Nephron progenitor cell (in vitro differentiated cells): ENCODE results near the gene NUTM1.

Experiments
- DNase-seq: peaks from one replicate; pipeline ENCODE4 v3.0.0; 2021
- H3K27ac Mint-ChIP-seq: 2 replicates; pipeline ENCODE4 v1.8.0; 2021; ENCODE audit warnings: mild to moderate bottlenecking, moderate library complexity, mixed read lengths
- H3K27me3 Mint-ChIP-seq: 2 replicates; pipeline ENCODE4 v1.8.0; 2021; ENCODE audit warnings: mild to moderate bottlenecking, low read depth, mixed read lengths; ENCODE audit not compliant: poor library complexity
- H3K36me3 Mint-ChIP-seq: 2 replicates; pipeline ENCODE4 v1.8.0; 2021; ENCODE audit warnings: low read depth, mixed read lengths
- H3K4me1 Mint-ChIP-seq: 2 replicates; pipeline ENCODE4 v1.8.0; 2021; ENCODE audit warnings: mixed read lengths
- H3K4me3 Mint-ChIP-seq: 2 replicates; pipeline ENCODE4 v1.8.0; 2021; ENCODE audit warnings: mild to moderate bottlenecking, moderate library complexity, mixed read lengths
- H3K9me3 Mint-ChIP-seq: 2 replicates; pipeline ENCODE4 v1.8.0; 2021; ENCODE audit warnings: mild to moderate bottlenecking, moderate library complexity, mixed read lengths
- TF ChIP-seq, protein P1 (sequence below): fragments of 200-600 bp; sonication (generic); IDR thresholded peaks from 2 replicates; pipeline ENCODE4 v1.5.0; 2021; ENCODE audit warnings: antibody characterized with exemption

Gene NUTM1

DNA sequence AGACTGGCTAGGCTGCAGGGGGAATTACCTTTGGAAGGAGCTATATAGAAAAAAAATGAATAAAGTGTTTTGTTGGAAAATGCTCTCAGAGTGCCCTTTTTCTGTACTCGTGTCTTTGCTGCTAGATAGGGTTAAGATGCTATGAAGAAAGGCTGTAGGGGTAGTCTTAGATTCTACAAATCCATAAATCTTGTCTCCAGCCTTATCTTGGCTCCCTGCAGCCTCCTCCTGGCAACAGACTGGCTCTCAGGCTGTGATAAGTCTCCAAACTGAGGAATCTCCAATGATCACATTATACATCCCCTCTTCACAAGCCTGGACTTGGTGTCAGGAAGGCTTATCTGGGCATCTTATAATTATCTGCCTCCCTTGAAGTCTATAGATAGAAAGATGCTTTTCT is 14.5 kb downstream of the NUTM1 start:
- Mint-ChIP-seq H3K4me3 (no peak overlapping the region), H3K9me3 (no peaks in the 10 kb centered on the region), H3K27ac (no peak overlapping the region), H3K4me1 (peaks cover 8% of the 10 kb centered on the region), H3K27me3 (peaks cover 3% of the 10 kb centered on the region), H3K36me3 (peaks cover 51% of the 10 kb centered on the region)
- no peak for DNase-seq
- TF ChIP-seq, protein P1, sequence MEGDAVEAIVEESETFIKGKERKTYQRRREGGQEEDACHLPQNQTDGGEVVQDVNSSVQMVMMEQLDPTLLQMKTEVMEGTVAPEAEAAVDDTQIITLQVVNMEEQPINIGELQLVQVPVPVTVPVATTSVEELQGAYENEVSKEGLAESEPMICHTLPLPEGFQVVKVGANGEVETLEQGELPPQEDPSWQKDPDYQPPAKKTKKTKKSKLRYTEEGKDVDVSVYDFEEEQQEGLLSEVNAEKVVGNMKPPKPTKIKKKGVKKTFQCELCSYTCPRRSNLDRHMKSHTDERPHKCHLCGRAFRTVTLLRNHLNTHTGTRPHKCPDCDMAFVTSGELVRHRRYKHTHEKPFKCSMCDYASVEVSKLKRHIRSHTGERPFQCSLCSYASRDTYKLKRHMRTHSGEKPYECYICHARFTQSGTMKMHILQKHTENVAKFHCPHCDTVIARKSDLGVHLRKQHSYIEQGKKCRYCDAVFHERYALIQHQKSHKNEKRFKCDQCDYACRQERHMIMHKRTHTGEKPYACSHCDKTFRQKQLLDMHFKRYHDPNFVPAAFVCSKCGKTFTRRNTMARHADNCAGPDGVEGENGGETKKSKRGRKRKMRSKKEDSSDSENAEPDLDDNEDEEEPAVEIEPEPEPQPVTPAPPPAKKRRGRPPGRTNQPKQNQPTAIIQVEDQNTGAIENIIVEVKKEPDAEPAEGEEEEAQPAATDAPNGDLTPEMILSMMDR: no peak

DNA sequence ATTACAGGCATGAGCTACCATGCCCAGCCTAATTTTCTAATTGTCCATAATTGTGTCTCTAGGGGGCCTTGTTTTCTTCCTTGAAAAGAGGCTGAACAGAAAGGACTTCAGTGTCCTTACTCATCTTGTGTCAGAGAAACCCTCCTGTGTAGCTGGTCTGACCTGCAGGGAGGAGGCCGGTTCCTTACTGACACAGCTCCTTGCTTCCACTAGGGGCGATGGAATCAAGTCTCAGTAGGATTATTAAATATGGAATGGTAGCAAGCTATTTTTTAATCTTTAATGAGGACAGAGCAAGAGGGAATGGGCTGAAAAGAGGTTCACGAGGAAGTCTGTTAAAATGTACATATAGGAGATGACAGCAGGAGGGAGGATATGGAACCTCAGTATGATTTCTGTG is 15.3 kb downstream of the NUTM1 start:
- Mint-ChIP-seq H3K27me3 (peaks cover 3% of the 10 kb centered on the region), H3K36me3 (peaks cover 54% of the 10 kb centered on the region)

DNA sequence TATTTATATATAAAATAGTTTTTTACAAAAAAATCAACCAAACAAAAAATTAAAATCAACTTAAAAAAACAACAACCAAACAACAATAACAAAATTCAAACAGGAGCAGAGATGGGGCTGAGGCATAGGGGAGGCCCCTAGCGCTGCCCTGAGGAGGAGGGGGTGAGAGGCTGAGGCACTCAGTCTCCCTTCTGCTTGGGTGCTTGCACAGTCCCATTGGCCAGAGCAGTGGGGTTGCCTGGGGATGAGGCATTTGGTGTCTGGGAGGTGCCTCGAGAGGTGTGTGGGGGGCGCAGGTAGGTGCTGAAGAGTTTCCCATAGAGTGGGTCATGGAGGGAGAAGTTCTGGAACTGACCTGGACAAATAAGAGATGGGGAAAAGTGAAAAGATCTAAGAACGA is 15.8 kb downstream of the NUTM1 start:
- Mint-ChIP-seq H3K27ac (no peak overlapping the region), H3K36me3 (peaks cover 50% of the 10 kb centered on the region), H3K4me3 (no peak overlapping the region), H3K27me3 (peaks cover 3% of the 10 kb centered on the region), H3K4me1 (peaks cover 6% of the 10 kb centered on the region), H3K9me3 (no peaks in the 10 kb centered on the region)
- no peak for DNase-seq
- TF ChIP-seq, protein P1: no peak

More for the DNA sequence above, 15.3 kb downstream of the NUTM1 start:
- DNase-seq: no peak
- Mint-ChIP-seq H3K4me1 (peaks cover 11% of the 10 kb centered on the region), H3K9me3 (no peaks in the 10 kb centered on the region), H3K27ac (no peak overlapping the region), H3K4me3 (no peak overlapping the region)
- TF ChIP-seq, protein P1: no peak

DNA sequence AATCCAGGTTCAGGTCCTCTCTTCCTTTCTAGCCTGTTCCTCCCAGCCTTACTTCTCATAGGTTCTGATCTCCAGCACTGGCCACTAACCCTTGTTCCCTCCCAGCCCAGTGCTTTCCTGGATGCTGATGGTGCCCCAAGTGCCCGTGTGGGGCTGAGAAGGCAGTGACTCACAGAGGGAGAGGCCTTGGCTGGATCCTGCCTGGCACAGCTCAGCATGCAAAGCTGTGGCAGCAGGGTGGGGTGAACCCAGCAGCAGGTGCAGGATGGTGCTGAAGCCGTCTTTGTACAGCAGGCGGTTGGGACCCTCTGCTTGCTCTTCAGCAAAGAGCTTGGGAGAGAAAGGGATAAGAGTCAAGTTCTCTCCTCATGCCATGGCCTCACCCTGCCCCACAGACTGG is 16.3 kb downstream of the NUTM1 start:
- Mint-ChIP-seq H3K27ac (no peak overlapping the region), H3K4me1 (peaks cover 6% of the 10 kb centered on the region), H3K4me3 (no peak overlapping the region), H3K9me3 (no peaks in the 10 kb centered on the region), H3K27me3 (peaks cover 3% of the 10 kb centered on the region), H3K36me3 (peaks cover 47% of the 10 kb centered on the region)
- no peak for DNase-seq
- TF ChIP-seq, protein P1: no peak

DNA sequence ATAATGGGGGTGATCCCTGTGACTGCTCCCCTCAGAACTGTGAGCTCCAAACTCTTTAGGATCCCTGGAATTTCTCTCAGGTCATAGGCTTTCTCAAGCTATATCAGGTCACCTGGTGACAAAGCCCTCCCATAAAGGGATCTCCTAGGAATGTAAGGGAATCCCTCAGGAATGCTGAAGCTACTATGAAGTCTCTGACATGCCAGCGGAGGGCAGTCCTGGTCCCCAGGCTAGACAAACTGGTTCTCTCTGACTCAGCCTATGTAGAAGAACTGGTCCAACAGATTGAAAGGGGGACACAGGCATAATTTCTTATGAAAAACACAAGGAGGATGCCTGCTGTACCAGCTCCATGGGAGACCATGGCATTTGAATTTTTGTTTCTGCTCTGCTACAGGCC is 17.2 kb downstream of the NUTM1 start:
- peak overlapping the region; percentile 5 for H3K27ac Mint-ChIP-seq
- no peak overlapping the region for H3K4me3 Mint-ChIP-seq
- peaks cover 44% of the 10 kb centered on the region for H3K36me3 Mint-ChIP-seq
- H3K9me3 Mint-ChIP-seq: no peaks in the 10 kb centered on the region
- DNase-seq: no peak
- peaks cover 3% of the 10 kb centered on the region for H3K27me3 Mint-ChIP-seq
- peaks cover 14% of the 10 kb centered on the region for H3K4me1 Mint-ChIP-seq
- TF ChIP-seq, protein P1: no peak

DNA sequence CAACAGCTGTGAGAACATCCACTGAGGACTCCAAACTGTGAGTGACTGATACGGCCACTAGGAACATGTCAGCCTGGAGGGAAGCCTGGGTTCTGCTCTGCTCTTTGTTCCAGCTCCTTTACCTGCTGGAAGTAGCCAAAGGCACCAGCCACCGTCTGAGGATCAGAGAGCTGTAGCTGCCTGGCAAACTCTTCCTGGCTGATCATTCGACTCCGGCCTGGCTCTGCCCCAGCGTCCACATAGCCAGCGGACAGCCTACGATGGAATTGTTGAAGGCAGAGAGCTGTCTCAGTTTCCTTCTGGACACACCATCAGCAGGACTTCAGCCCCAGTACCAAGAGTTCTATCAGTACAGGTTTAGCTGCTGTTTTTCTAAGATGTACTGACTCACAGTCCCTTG is 18.2 kb downstream of the NUTM1 start:
- peaks cover 3% of the 10 kb centered on the region for H3K27me3 Mint-ChIP-seq
- peak overlapping the region; percentile 64 for H3K27ac Mint-ChIP-seq
- no peak overlapping the region for H3K4me3 Mint-ChIP-seq
- TF ChIP-seq, protein P1: no peak
- H3K9me3 Mint-ChIP-seq: no peaks in the 10 kb centered on the region
- no peak for DNase-seq
- H3K4me1 Mint-ChIP-seq: peaks cover 24% of the 10 kb centered on the region
- peaks cover 37% of the 10 kb centered on the region for H3K36me3 Mint-ChIP-seq
